OCI-LY1 (cell line): ENCODE results near the gene DOCK6.

ENCODE experiments used
- H2AFZ ChIP-seq: fragments of 200-600 bp; sonication (generic), shearing (Covaris generic); 2 replicates; pipeline ENCODE4 v1.6.0; 2014; ENCODE audit warnings: antibody characterized with exemption, mild to moderate bottlenecking, low read length
- H3F3A ChIP-seq: fragments of 200-600 bp; sonication (generic), shearing (Covaris generic); 2 replicates; pipeline ENCODE4 v1.6.0; 2014; ENCODE audit warnings: mild to moderate bottlenecking, antibody characterized with exemption, low read length, moderate library complexity; ENCODE audit not compliant: insufficient read depth
- H3K27ac ChIP-seq: fragments of 200-600 bp; sonication (generic); 2 replicates; pipeline ENCODE4 v1.5.1; 2014; ENCODE audit warnings: low read length, mixed run types, mild to moderate bottlenecking, low read depth; ENCODE audit not compliant: poor library complexity, severe bottlenecking
- H3K27me3 ChIP-seq: fragments of 200-600 bp; sonication (generic); 2 replicates; pipeline ENCODE4 v1.6.0; 2014; ENCODE audit warnings: antibody characterized with exemption, mild to moderate bottlenecking, low read length, moderate library complexity; ENCODE audit not compliant: insufficient read depth
- H3K36me3 ChIP-seq: fragments of 200-600 bp; sonication (generic); 2 replicates; pipeline ENCODE4 v1.6.1; 2014; ENCODE audit warnings: mild to moderate bottlenecking, antibody characterized with exemption, low read length, moderate library complexity, mixed read lengths; ENCODE audit not compliant: insufficient read depth
- H3K4me1 ChIP-seq: fragments of 200-600 bp; sonication (generic); 2 replicates; pipeline ENCODE4 v1.5.1; 2014; ENCODE audit warnings: mild to moderate bottlenecking, low read length, moderate library complexity; ENCODE audit not compliant: insufficient read depth, severe bottlenecking
- H3K4me2 ChIP-seq: fragments of 200-600 bp; sonication (generic), shearing (Covaris generic); 2 replicates; pipeline ENCODE4 v1.6.1; 2014; ENCODE audit warnings: low read length
- H3K4me3 ChIP-seq: fragments of 200-600 bp; sonication (generic); 2 replicates; pipeline ENCODE4 v1.5.1; 2014; ENCODE audit warnings: low read length, low read depth, mild to moderate bottlenecking, mixed read lengths; ENCODE audit not compliant: poor library complexity, severe bottlenecking
- H3K79me2 ChIP-seq: fragments of 200-600 bp; shearing (Covaris generic); 2 replicates; pipeline ENCODE4 v1.6.1; 2016; ENCODE audit warnings: mixed run types, low read length, mixed read lengths; ENCODE audit not compliant: insufficient read depth
- H3K9ac ChIP-seq: fragments of 200-600 bp; sonication (generic), shearing (Covaris generic); 2 replicates; pipeline ENCODE4 v1.6.1; 2014; ENCODE audit warnings: mild to moderate bottlenecking, low read length, mixed read lengths
- H3K9me2 ChIP-seq: fragments of 200-600 bp; sonication (generic), shearing (Covaris generic); 2 replicates; pipeline ENCODE4 v1.6.1; 2014; ENCODE audit warnings: low read depth, mild to moderate bottlenecking, low read length, mixed read lengths
- H3K9me3 ChIP-seq: fragments of 200-600 bp; shearing (Covaris generic); 2 replicates; pipeline ENCODE4 v1.6.1; 2014; ENCODE audit warnings: low read length, mixed read lengths
- H4K20me1 ChIP-seq: fragments of 200-600 bp; sonication (generic), shearing (Covaris generic); 2 replicates; pipeline ENCODE4 v1.6.0; 2016; ENCODE audit warnings: mild to moderate bottlenecking, low read length; ENCODE audit not compliant: insufficient read depth
- EZH2 ChIP-seq: fragments of 200-600 bp; sonication (generic), shearing (Covaris generic); IDR thresholded peaks from 2 replicates; pipeline ENCODE4 v1.8.0; 2017; ENCODE audit warnings: borderline replicate concordance, mixed run types, mild to moderate bottlenecking, antibody characterized with exemption, low read length, moderate library complexity, mixed read lengths
- TF ChIP-seq, protein P1 (sequence below): fragments of 200-600 bp; sonication (generic), shearing (Covaris generic); IDR thresholded peaks from 2 replicates; pipeline ENCODE4 v1.5.1; 2017; ENCODE audit warnings: mild to moderate bottlenecking, antibody characterized with exemption, low read length, moderate library complexity, mixed read lengths

Gene DOCK6, protein sequence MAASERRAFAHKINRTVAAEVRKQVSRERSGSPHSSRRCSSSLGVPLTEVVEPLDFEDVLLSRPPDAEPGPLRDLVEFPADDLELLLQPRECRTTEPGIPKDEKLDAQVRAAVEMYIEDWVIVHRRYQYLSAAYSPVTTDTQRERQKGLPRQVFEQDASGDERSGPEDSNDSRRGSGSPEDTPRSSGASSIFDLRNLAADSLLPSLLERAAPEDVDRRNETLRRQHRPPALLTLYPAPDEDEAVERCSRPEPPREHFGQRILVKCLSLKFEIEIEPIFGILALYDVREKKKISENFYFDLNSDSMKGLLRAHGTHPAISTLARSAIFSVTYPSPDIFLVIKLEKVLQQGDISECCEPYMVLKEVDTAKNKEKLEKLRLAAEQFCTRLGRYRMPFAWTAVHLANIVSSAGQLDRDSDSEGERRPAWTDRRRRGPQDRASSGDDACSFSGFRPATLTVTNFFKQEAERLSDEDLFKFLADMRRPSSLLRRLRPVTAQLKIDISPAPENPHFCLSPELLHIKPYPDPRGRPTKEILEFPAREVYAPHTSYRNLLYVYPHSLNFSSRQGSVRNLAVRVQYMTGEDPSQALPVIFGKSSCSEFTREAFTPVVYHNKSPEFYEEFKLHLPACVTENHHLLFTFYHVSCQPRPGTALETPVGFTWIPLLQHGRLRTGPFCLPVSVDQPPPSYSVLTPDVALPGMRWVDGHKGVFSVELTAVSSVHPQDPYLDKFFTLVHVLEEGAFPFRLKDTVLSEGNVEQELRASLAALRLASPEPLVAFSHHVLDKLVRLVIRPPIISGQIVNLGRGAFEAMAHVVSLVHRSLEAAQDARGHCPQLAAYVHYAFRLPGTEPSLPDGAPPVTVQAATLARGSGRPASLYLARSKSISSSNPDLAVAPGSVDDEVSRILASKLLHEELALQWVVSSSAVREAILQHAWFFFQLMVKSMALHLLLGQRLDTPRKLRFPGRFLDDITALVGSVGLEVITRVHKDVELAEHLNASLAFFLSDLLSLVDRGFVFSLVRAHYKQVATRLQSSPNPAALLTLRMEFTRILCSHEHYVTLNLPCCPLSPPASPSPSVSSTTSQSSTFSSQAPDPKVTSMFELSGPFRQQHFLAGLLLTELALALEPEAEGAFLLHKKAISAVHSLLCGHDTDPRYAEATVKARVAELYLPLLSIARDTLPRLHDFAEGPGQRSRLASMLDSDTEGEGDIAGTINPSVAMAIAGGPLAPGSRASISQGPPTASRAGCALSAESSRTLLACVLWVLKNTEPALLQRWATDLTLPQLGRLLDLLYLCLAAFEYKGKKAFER (N-terminal part only)

DNA sequence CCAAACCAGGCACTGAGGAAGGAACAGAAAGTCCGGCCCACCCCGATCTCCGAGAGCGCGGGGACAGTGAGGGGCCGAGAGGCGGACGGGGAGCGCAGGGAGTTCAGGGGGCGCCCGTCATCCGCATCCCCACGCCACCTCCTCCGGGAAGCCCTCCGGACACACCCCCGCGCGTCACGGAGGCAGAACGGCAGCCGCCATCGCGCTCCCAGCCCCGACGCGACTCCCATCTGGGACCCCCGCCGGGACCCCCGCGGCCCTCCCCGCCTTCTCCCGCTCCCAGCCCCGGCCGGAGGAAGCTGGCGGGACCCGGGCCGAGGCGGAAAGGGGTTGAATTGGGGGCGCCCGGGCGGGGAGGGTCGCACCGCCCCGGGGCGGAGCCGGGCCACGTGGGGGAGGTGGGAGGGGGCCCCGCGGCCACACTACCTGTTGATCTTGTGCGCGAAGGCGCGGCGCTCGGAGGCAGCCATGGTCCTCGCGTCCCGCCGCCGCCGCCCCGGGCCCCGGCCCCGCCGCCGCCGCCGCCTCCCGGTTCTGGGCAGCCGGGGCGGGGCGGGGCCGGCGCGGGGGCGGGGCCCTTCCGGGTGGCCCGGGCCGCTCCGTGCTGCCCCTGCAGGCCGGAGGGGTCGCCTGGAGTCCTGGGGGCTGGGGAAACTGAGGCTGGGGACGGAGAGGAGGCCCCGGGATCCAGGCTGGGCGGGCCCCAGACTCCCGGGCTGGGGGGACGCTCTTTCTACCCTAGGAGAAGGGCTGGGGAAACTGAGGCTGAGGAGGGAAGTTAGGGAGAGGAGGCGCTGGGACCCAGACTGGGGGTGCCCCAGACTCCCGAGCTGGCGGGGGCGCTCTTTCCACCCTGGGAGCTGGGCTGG is at the start of gene DOCK6:
Gene DOCK6 (minus strand): TSS at position 554 of the 869 bp plus-strand sequence. CDS start 84 bp downstream, at position 470.
- no peak within 1 kb of the TSS; the same call in 1 of the 2 replicates for H2AFZ ChIP-seq
- no peaks in the 10 kb centered on the region for H3F3A ChIP-seq
- peak within 1 kb of the TSS; percentile 88 for H3K4me3 ChIP-seq
- H3K4me1 ChIP-seq, result peaks cover 21% of the 10 kb centered on the region
- H3K9ac ChIP-seq, result peak within 1 kb of the TSS; percentile 74
- no peaks in the 10 kb centered on the region for H3K9me2 ChIP-seq
- no peaks in the 10 kb centered on the region for H3K9me3 ChIP-seq
- no peaks in the 10 kb centered on the region for H3K27me3 ChIP-seq
- H3K36me3 ChIP-seq, result no peaks in the 10 kb centered on the region
- H3K79me2 ChIP-seq, result no peaks in the 10 kb centered on the region
- no peak within 1 kb of the TSS for H3K27ac ChIP-seq
- no peaks in the 10 kb centered on the region for H4K20me1 ChIP-seq
- H3K4me2 ChIP-seq, result peak within 1 kb of the TSS; percentile 94
- no peak for TF ChIP-seq EZH2
- TF ChIP-seq, protein P1, sequence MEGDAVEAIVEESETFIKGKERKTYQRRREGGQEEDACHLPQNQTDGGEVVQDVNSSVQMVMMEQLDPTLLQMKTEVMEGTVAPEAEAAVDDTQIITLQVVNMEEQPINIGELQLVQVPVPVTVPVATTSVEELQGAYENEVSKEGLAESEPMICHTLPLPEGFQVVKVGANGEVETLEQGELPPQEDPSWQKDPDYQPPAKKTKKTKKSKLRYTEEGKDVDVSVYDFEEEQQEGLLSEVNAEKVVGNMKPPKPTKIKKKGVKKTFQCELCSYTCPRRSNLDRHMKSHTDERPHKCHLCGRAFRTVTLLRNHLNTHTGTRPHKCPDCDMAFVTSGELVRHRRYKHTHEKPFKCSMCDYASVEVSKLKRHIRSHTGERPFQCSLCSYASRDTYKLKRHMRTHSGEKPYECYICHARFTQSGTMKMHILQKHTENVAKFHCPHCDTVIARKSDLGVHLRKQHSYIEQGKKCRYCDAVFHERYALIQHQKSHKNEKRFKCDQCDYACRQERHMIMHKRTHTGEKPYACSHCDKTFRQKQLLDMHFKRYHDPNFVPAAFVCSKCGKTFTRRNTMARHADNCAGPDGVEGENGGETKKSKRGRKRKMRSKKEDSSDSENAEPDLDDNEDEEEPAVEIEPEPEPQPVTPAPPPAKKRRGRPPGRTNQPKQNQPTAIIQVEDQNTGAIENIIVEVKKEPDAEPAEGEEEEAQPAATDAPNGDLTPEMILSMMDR, result peak; percentile 65

DNA sequence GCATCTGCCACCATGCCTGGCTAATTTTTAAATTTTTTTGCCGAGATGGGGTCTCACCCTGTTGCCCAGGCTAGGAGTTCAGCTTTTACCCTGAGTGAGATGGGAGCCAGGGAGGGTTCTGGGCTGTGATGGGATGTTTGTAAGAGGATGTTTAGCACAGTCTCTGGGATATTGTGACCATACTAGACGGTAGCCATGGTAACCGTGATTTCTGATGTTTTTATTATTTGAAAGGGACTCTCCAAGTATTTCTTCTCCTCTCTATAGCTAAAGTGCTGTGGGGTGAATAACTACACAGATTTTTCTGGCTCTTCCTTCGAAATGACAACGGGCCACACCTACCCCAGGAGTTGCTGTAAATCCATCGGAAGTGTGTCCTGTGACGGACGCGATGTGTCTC is 44.0 kb upstream of the DOCK6 start:
- no peaks in the 10 kb centered on the region for H3K27me3 ChIP-seq
- no peaks in the 10 kb centered on the region for H3K79me2 ChIP-seq
- no peaks in the 10 kb centered on the region for H3K4me1 ChIP-seq
- H3F3A ChIP-seq, result no peaks in the 10 kb centered on the region
- H3K4me2 ChIP-seq, result no peak overlapping the region
- no peak overlapping the region for H2AFZ ChIP-seq
- H3K4me3 ChIP-seq, result no peak overlapping the region
- H3K27ac ChIP-seq, result no peak overlapping the region
- no peak overlapping the region for H3K9ac ChIP-seq
- no peaks in the 10 kb centered on the region for H3K36me3 ChIP-seq
- H4K20me1 ChIP-seq, result no peaks in the 10 kb centered on the region
- H3K9me3 ChIP-seq, result no peaks in the 10 kb centered on the region
- no peaks in the 10 kb centered on the region for H3K9me2 ChIP-seq
- TF ChIP-seq, protein P1, result no peak
- no peak for TF ChIP-seq EZH2
